H7 (cell line): ENCODE results near the gene MYO16. TPM values are rescaled to one million over a fixed set of nuclear protein-coding genes. Genes with fewer than 3 reads are reported as not detected.
"Not testable (repeated sequence)": the region's sequence is repeated elsewhere in the genome, so short reads cannot be mapped to it uniquely, and the experiment has no call there.

Source experiments
- DNase-seq: peaks from one replicate; pipeline ENCODE4 v3.0.0; 2012
- H3K27me3 ChIP-seq: 2 replicates; pipeline ENCODE4 v1.6.0; 2011; ENCODE audit warnings: mild to moderate bottlenecking, low read length; ENCODE audit not compliant: control insufficient read depth, insufficient read depth
- H3K36me3 ChIP-seq: replicated peaks from 2 replicates; pipeline ENCODE4 v1.5.1; 2011; ENCODE audit warnings: low read length; ENCODE audit not compliant: control insufficient read depth, insufficient read depth
- H3K4me3 ChIP-seq: 2 replicates; pipeline ENCODE4 v1.5.1; 2011; ENCODE audit warnings: low read depth, mild to moderate bottlenecking, control low read depth, low read length, moderate library complexity; ENCODE audit not compliant: insufficient read depth
- total RNA-seq: library from RNA; depleted of rRNA; stranded (reverse); fragments of >200 nt; shearing (Covaris generic); gene quantifications from 2 replicates; pipeline ENCODE4 v1.2.3, GENCODE V29; 2014

Gene MYO16
- total RNA-seq, 1 experiment from 2014 or later = 0.03 TPM

DNA sequence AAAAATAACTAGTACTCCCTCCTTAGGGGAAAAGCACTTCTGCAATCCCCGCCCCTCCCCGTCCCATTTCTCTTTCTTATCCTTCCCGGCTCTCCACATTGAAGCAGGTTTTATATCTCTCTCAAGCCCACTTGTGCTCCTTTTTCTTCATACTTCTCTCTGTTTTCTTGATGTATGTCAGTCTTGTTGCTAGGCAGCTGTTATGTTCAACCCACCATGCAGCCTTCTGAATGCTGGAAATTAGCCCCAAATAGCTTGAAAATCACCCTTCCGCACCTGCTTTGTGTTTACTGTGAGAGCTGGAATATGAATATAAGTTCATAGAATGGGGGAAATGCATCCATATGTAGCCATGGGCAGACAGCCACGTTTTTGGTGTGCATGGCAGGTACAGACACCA lies 461.4 kb downstream of the MYO16 start:
- no peaks in the 10 kb centered on the region for H3K36me3 ChIP-seq
- DNase-seq = no peak
- no peaks in the 10 kb centered on the region for H3K27me3 ChIP-seq
- H3K4me3 ChIP-seq = no peak overlapping the region

DNA sequence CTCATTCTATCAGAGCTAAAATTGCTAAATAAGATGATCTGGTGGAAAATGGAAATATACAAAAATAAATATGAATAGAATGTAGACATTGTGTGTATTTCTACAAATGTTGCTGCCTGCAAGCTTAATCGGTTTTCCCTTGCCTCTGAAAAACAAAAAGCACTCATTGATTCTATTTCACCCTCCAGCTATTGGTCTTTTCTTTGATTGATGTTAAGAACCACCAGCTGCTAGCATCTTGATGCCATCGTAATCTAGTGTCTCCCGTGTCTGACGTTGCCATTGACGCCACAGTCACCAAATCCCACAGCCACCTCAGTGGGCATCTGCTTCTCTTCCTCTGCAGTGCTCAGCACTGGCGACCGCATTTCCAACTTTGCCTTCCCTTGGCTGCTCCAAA lies 461.8 kb downstream of the MYO16 start:
- no peaks in the 10 kb centered on the region for H3K36me3 ChIP-seq
- H3K4me3 ChIP-seq = no peak overlapping the region
- DNase-seq = no peak
- H3K27me3 ChIP-seq = no peaks in the 10 kb centered on the region

DNA sequence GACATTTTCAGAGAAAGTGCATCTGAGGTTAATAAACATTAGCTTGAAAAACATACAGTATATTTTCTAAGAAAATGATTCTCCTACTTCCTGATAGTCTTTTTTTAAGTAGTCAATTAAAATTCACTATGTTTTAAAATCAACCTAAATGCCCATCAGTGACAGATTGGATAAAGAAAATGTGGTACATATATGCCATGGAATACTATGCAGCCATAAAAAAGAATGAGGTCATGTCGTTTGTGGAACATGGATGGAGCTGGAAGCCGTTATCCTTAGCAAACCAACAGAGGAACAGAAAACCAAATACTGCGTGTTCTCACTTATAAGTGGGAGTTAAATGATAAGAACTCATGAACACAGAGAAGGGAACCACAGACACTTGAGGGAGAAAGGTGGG lies 462.8 kb downstream of the MYO16 start:
- H3K4me3 ChIP-seq, H3K36me3 ChIP-seq, DNase-seq, H3K27me3 ChIP-seq: not testable (repeated sequence)

DNA sequence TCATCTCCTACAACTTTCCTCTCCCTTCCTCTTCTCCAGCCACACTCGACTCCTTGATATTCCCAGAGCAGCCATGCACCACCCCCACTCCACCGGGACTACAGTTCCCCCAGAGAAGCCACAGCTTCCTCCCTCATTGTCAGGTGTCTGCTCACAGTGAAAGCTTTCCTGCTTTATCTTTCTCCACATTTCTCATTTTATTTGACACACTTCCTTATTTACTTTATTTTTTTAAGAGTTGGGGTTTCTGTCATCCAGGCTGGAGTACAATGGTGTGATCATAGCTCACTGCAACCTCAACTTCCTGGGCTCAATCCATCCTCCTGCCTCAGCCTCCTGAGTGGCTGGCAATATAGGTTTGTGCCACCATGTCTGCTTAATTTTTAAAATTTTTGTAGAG lies 464.6 kb downstream of the MYO16 start:
- no peaks in the 10 kb centered on the region for H3K36me3 ChIP-seq
- no peaks in the 10 kb centered on the region for H3K27me3 ChIP-seq
- H3K4me3 ChIP-seq = no peak overlapping the region
- DNase-seq = no peak

DNA sequence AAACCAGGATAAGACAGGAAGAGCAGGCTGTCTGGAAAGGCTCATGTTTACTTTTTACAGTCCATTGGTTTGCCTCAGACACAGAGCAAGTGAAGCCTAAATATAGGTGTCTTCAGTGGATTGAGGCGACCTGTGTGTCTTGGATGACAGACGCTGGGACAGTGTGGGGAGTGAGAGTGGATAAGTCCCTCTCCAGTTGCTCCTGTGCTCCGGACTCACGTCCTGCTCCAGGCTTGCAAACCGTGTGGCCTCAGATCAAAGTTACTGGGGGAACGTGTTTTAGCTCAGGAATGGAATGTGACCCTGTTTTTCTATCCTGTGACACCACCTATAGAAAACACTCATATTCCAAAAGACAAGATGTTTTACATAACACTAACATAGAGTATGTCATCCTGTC lies 465.7 kb downstream of the MYO16 start:
- Histone ChIP-seq H3K36me3 (no peaks in the 10 kb centered on the region), H3K27me3 (no peaks in the 10 kb centered on the region), H3K4me3 (no peak overlapping the region)
- no peak for DNase-seq

DNA sequence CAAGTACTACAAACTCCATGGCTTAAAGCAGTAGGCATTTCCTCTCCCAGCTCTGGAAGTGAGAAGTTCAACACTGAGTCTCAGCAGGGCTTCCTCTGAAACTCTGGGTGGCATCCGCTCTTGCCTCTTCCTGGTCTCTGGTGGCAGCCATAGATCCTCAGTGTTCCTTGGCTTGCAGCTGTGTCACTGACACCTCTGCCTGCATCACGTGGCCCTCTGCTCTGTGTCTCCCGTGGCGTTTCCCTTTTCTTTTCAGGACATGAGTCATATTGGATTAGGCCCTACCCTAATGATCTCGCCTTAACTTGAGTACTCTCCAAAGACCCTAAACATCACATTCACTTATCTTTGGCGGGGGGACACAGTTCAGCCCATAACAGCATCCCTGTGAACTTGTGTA lies 466.7 kb downstream of the MYO16 start:
- Histone ChIP-seq H3K36me3 (no peaks in the 10 kb centered on the region), H3K4me3 (no peak overlapping the region), H3K27me3 (no peaks in the 10 kb centered on the region)
- DNase-seq = no peak

DNA sequence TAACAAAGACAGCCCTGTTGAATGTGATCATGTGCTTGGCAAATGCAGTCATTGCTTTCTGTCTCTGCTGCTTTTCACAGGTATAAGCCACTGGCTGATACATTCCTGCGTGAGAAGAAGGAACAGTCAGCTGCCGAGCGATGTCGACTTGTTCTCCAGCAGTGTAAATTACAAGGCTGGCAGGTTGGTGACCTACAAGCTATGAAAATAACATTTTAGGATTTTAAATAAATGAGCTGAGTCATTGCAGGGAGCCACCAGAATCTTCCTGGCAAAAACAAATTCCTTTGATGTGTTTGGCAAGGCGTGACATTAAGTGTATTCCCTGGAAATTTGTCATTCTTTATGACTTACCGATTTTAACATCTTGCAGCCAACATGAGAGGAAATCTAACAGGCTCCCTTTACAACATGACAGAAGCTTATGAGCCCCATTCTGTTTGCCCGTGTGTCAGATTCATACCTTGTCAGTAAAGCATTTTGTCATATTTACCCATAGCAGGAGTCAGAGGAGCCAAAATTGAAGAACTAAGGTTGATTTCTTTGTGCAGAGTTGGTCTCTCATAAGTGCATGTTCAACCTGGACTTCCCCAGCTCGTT lies 471.4 kb downstream of the MYO16 start:
- DNase-seq = no peak
- no peaks in the 10 kb centered on the region for H3K27me3 ChIP-seq
- no peak overlapping the region for H3K4me3 ChIP-seq
- no peaks in the 10 kb centered on the region for H3K36me3 ChIP-seq

DNA sequence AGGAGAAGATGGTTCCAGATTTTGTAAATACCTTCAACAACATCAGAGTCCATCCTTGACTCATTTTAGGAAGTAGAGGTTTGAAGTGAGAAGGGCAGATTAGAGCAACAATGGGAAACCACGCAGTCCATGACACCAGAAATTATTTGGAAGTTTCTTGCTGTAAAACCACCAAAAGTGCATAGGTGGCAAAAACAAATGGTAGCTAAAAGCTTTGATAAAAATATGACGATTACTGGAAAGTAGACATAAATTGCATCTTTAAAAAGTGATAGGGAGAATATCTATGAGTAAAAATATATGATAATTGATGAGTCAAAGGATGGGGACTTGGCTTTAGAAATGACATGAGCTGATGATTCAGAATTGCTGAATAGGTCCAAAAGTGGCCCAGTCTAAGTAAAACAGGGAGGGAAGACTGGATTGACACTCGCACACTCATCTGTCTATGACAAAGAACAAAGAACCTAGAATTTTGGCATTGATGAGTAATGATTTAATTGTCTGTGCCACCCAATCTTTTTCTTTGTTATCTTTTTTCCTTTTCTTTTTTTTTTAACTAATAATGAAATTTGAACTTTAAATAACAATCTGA lies 472.2 kb downstream of the MYO16 start:
- H3K27me3 ChIP-seq = no peaks in the 10 kb centered on the region
- no peak for DNase-seq
- H3K4me3 ChIP-seq = no peak overlapping the region
- H3K36me3 ChIP-seq = no peaks in the 10 kb centered on the region

DNA sequence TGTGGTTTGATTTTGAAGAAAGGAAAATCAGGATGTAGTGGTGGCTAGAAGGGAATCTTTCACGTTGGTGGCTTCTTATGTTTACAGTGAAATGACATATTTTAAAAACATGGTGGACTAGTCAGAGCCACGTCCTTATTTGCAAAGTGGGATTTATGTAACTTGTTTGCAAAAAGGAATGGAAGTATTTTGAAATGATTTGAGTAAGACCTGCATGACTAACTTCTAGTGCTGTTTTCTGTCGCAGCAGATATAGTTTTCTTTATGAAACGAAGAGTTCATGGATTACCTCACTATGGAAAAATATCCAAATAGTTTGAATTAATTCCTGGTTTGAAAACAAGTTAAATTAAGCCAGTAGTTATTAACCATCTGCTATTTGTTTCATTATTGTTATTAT lies 476.5 kb downstream of the MYO16 start:
- no peaks in the 10 kb centered on the region for H3K36me3 ChIP-seq
- no peak overlapping the region for H3K4me3 ChIP-seq
- no peak for DNase-seq
- no peaks in the 10 kb centered on the region for H3K27me3 ChIP-seq

DNA sequence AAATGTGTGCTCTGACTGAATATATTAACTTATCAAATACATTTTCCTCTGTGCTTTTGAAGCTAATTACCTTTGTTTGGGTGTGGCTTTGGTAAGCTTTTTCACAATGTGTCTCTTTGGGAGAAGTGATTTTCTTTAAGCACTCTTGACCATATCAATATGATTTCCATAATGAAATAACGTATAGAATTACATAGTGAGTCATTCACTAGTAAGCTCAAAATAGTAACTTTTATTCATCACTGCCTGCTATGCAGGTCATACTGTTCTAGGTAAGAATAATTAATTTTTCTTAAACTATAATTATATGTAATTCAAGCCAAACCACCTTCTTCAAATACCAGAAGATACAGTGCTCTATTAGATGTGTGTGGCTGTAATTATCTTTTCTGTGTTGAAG lies 480.7 kb downstream of the MYO16 start:
- Histone ChIP-seq H3K4me3 (no peak overlapping the region), H3K27me3 (no peaks in the 10 kb centered on the region), H3K36me3 (no peaks in the 10 kb centered on the region)
- DNase-seq = no peak

DNA sequence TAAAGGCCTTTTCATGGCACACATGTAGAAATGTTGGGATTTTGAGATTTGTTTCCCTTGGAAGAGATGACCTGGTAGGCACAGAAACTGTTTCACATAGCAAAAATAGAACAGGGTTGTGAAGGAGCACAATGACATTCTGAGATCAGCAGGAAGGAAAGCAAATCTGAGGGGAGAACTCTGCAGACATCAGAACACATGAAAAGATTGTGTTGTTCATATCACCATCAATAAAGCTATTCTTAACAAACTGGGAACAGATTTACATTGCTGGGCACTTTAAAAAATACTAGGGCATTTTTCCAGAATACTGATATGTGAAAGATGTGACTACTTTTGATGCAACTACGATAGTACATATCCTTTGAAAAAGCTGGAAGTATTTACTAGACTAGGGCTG lies 481.7 kb downstream of the MYO16 start:
- DNase-seq = no peak
- H3K27me3 ChIP-seq = no peaks in the 10 kb centered on the region
- H3K36me3 ChIP-seq = no peaks in the 10 kb centered on the region

DNA sequence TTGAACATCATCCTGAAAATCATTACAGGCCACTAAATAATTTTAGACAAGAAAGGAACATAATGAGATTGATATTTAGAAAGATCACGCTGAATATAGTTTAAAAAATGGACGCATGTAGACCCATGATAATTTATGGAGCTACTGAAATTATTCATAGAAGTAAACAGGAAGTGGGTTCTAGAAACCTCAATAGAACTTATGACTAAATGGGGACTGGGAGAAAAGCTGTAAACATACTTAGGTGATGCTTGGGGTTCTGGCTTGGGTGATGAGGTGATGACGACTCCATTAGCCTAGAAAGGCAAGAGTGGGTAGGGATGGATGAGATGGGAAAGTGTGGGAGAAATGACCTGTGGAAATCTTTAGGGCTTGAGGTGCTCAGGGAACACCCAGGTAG lies 484.0 kb downstream of the MYO16 start:
- no peaks in the 10 kb centered on the region for H3K27me3 ChIP-seq
- DNase-seq = no peak
- H3K36me3 ChIP-seq = no peaks in the 10 kb centered on the region
- H3K4me3 ChIP-seq = no peak overlapping the region

More for the DNA sequence above, 481.7 kb downstream of the MYO16 start:
- no peak overlapping the region for H3K4me3 ChIP-seq

DNA sequence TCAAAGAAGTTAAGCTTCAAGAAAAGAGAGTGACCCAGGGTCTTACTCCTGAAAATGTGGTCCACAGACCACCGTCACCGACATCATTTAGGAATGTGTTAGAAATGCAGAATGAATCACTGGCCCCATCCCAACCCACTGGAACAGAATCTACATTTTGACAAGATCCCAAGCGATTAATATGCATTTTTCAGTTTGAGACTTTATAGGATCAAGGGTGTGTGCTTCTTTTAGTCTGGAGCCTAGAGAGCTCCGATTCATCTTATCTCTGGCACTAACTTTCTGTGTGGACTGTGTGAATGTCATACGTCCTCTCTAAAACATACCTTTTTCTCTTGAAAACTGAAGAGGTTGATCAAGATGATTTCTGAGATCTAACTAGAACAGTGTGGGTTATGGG lies 484.8 kb downstream of the MYO16 start:
- no peak overlapping the region for H3K4me3 ChIP-seq

DNA sequence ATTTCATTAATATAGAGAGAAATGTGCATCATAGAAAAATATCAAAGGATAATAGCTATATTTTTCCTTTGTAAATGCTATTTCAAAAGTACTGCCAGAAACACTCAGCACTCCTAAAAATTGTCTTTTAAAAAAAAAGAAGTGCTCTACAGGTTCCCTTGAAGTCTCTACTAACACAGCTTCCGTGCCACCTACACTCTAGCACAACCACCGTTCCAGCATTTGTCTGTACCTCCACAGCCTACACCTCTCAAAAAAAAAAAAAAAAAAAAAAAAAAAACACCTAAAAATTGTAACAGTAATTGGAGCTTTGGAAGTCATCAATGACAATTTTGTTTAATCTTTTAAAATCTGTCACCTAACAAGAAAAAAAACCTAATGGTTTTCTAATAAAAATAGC lies 485.6 kb downstream of the MYO16 start:
- Histone ChIP-seq H3K4me3 (no peak overlapping the region), H3K36me3 (no peaks in the 10 kb centered on the region), H3K27me3 (no peaks in the 10 kb centered on the region)
- DNase-seq = no peak

More for the DNA sequence above, 484.8 kb downstream of the MYO16 start:
- H3K27me3 ChIP-seq = no peaks in the 10 kb centered on the region
- DNase-seq = no peak
- no peaks in the 10 kb centered on the region for H3K36me3 ChIP-seq

DNA sequence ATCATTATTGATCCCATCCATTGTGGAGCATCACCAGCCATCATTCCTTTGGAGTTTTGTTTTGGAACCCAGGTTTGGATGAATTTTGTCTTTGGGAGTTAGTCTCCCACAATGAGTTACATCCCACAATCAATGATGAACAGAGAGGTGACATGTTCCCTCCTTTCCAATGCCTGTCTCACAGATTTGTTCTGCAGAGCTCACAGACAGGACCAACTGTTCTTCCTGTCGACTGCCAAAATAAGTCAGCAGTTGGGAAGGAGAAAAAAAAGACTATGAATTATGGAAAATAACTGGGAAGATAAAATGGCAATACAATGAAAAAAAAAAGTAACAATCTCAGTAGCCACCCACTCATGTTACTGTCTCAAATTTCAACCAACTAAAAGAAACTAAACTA lies 489.1 kb downstream of the MYO16 start:
- no peaks in the 10 kb centered on the region for H3K36me3 ChIP-seq
- DNase-seq = no peak
- H3K27me3 ChIP-seq = no peaks in the 10 kb centered on the region
- no peak overlapping the region for H3K4me3 ChIP-seq

DNA sequence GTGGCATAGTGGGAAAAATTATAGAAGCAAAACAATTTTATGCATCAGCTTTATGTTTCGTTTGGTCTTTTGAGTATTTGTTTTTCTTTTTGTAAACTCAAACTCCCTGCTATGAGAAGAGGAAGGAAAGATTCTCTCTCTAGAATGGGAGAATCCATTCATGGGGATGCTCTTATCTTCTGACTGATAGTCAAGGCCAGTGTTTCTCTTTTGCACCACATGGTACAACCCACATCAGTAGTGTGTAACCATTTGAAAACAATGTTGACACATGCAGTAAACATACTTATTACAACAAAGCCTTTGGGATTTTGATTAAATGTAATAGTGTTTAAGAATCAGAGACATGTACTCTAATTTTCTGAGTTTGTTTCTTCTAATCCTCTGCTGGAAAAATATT lies 490.5 kb downstream of the MYO16 start:
- DNase-seq = no peak
- Histone ChIP-seq H3K4me3 (no peak overlapping the region), H3K36me3 (no peaks in the 10 kb centered on the region), H3K27me3 (no peaks in the 10 kb centered on the region)
